HG02870 (cell line): ENCODE results near the gene DLX6.

ENCODE experiments used
- ATAC-seq: cut with Tn5 transposase; IDR thresholded peaks from one replicate; pipeline ENCODE4 v1.9.1; 2021; ENCODE audit warnings: mild to moderate bottlenecking, moderate library complexity; ENCODE audit not compliant: unreplicated experiment

The DLX6 gene

DNA sequence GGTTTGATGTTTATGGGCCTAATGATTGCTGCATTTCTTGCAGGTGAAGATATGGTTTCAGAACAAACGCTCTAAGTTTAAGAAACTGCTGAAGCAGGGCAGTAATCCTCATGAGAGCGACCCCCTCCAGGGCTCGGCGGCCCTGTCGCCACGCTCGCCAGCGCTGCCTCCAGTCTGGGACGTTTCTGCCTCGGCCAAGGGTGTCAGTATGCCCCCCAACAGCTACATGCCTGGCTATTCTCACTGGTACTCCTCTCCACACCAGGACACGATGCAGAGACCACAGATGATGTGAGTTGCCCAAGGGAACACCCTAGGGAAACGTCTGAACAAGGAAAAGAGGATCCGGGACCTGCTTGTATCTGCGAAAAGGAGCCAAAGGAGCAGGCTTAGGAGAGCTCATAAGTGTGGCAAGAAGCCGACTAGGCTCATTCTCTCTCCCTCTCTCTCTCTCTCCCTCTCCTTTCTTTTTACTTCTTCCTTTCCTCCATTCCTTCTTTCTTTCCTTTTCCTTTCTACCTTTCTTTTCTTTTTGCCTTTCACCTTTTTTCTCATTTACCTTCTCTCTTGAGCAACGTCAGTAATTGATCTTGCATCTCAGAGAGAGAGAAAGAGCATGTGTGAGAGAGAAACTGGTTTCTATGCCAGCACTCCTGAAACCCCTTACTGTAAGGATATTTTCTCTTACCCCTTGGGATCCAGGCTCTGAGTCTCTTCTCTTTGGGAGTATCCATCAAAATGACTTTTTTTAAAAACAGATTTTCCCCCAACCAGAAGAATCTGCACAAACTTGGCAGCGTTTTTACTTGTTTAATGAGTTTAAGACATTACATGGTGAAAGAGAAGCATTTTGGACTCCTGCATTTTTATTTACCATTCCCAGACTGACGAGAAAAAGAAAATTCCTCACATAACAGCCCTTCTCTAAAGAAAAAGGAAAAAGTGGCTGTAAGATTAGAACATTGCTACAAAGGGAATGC, 4.7 kb downstream of the DLX6 start:
- ATAC-seq, result no peak

DNA sequence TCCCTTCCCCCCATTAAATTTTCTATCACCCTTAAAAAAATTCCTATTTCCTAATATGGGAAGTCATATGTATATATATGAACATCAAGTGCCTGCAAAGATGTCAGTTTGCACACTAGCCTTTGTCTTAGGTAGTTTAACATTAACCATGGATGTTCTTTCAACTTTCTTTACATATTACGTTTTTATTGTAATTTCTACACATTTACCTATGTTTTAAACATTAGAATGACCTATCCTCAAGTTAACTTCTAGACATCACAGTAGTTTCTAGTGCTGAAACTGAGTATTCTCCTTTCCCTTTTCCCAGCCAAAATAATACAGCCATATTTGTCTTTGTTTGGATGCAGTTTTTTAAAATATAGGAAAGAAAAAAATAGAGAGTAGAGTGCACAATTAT, 5.8 kb downstream of the DLX6 start:
- no peak for ATAC-seq

DNA sequence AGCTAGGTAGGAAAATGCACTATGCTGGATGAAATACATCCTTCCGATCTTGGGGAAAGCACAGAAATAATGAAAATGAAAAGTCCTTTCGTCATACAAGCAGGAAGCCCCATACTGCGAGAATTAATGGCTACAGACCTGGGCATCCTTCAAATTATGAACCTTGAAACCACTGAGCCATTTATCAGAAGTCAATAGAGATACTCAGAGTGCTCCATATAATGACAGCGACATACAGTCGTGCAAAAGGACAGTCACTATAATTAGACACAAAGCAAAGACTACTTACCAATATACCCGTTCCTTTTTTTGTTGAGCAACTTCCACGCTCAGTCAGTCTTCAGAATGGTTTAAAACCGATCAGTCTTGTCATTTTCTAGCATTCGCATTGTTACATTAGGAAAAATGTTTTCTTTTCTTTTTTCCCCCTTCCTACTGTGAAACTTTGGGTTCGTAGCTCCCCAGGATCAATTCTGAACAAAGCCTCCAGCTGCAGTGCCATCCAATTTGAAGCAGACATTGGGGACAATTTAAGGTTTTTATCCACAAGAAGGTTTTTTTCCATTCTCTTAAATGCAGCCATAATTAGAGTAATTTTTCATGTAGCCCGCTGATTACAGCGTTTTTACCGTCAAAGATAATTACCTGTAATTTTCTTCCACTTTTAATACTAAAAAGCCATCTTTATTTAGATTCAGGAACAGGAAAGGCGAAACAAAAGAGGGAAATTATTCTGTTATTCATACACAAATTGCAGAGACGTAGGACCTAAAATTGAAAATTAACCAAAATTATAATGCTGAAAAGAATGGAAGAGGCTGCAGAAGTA, 6.4 kb downstream of the DLX6 start:
- no peak for ATAC-seq

DNA sequence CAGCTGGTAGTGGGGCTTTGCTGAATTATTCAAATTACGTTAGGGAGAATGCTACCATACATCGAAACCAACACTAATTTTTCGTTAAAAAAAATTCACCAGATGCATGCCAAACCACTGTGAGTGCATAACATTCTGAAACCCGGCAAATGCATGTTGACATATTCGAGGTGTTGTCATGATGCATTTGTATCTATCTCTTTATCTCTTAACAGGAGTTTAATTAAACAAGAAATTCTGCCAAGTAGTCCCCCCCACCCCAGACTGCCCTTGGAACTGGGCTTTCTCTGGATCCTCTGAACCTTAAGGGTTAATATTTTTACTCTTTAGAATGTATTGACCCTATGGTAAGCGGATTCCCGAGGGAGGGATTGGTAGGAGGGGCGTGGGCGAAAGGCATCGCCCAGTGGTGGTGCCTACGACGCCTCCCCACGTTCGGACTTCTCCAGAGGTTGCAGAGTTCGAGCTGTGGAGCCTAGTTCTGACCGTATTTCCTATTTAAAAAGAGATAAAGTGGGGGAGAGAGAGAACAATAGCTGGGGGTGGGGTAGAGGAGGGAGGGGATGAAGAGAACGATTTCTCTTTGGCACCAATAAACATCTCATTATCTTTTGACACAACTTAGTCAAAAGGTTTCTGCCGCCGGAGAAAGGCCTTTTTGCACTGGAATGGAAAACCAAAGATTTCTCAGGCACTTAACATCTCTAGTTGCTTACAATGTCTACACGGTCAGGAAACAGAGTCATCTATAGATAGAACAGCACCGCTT, 7.2 kb downstream of the DLX6 start:
- no peak for ATAC-seq

DNA sequence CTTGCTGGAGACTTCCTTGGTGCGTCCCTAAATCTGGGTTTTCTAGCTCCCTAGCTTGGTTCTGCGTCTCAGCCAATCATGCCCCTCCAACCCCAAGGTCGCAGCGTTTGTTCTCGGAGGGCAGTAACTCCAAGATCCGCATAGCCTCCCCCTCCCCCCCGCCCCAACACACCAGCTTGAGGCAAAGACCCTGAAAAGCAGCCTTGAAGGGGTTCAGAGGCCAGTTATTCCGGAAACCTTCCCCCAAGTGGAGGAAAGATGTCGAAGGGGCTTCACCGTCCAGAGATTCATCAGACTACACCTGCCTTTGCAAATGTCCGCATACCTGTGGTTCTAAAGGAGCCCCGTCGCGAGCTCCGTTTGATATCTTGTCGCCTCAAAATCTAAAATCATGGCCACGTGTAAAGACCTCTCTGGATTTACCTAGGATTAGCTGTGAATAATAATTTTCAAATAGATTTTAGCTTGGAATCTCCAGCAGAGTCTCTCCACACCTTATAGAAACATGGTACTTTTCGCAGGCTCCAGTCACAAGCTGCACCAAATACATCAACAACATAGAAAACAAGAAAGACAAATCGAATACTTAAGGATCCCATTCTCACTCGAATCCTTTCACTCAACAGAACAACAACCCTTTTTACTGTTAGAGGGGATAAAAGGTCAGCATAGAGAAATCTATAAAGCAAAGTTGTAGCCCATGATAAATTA, 7.9 kb downstream of the DLX6 start:
- ATAC-seq, result no peak

DNA sequence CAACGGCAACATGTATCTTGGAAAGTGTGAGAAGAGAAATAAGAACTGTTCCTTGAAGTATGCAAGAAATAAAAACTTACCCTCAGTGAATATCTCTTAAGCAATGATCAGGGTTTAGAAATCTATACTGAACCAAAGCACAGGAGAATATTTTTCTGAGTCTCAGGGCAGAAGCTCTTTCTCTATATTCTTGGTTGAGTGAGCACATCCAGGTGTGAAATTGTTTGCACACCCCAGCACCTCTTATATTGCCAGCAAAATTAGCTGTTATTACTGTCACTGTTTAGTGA, 8.4 kb downstream of the DLX6 start:
- no peak for ATAC-seq

DNA sequence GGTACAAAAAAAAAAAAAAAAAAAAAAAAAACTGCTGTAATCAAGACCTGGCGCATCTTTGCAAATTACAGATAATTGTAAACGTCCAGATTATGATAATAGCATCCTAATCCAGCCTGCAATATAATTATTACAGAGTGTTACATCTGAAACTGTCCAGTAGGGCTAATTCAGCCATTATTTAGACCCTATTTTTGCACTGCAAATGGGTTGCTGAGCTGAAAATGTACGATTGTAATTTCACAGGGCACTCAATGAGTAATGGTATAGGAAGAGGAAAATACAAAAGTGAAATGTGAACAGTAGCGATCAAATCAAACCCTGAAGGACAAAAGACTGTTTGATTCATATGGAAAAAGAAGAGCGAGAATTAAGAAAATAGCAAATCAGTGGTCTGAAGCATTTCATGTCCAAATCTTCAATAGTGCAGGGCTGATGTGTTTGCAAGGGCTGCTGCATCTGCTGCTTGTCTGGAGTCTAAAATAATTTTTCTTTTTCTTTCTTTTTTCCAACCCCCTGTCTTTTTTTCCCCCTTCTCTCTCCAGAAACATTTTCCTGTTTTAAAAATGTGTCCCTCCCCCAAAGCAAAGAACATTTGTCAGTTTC, 8.9 kb downstream of the DLX6 start:
- ATAC-seq, result no peak

DNA sequence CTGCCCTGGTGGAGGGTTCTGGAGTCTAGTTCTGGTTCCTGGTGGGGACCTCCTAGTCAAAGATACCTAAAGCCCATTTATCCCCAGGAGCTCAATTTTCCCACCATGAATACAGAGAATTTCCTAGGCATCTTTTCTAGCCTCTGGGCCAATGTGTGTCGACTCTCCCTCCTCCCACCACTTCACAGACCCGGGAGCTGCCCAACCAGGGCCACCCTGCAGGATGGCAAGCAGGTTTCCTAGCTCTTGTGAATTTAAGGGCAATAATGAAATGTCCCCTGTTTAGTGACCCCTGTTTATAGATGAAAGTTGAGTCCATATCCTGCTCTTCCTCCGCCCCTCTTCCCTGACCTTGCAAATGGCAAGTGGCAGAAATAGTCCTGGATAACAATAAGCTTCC, 9.9 kb downstream of the DLX6 start:
- ATAC-seq, result no peak

DNA sequence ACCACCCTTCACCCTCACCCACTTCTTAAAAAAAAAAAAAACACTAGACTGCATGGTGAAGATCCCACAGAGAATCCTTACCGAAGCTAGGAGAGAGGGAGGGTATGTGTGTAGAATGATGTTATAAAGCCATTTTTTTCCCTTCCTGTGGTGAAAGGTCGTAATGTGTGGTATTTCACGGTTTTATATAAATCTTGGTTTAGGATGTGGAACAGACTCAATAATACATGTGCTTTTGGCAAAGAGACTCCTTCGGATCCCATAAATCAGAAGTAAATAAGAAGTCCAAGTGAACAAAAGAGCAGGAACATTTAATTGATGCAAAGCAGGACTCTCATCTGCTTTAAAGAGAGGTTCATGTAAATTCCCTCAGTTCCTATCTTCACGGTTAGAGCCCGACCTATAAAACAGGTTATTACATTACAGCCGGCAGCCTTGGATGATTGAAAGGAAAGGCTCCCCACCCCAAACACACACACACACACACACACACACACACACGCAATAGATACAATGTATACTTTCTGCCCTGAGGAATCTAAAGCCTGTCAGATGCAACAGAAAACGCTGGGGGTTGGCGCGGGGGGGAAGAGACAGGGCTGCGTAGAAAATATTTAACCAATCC, 10.5 kb downstream of the DLX6 start:
- no peak for ATAC-seq

DNA sequence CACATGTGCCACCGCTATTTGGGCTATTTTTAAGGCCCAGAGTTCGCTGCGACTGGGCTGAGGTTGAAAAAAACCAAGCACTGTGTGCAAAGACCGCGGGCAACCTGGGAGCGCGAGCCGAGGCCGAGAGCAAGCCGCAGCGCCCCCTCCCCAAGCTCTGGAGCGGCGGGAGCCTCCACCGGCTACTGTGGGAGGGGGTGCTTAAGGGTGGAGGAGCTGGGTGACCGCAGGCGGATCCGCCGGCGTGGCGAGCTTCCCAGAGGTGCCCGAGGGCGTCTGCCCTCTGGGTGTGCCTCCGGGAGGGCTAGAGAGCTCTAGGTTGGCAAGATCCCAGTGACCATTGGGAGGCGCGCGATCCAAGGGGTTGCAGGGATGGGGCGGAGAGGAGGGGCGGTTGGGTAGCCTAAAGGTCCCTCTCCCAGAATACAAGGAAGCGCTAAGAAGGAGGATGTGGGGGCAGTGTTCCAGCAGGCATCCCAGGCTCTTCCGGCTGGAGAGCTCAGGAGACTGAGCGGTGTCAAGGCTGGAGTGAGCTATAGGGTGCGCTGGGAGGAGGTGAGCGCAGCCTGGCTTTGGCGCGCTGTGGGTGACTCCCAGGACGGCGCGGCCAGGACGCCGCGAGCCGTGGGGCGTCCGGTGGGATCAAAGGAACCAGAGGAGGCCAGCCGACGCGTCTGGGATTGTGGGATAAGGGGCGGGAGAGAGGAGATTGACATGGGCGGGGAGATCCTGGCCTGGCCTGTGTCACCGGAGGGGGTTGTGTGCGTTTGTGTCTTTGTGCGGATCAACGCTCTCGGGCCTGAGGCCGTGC, 11.2 kb downstream of the DLX6 start:
- ATAC-seq, result no peak

DNA sequence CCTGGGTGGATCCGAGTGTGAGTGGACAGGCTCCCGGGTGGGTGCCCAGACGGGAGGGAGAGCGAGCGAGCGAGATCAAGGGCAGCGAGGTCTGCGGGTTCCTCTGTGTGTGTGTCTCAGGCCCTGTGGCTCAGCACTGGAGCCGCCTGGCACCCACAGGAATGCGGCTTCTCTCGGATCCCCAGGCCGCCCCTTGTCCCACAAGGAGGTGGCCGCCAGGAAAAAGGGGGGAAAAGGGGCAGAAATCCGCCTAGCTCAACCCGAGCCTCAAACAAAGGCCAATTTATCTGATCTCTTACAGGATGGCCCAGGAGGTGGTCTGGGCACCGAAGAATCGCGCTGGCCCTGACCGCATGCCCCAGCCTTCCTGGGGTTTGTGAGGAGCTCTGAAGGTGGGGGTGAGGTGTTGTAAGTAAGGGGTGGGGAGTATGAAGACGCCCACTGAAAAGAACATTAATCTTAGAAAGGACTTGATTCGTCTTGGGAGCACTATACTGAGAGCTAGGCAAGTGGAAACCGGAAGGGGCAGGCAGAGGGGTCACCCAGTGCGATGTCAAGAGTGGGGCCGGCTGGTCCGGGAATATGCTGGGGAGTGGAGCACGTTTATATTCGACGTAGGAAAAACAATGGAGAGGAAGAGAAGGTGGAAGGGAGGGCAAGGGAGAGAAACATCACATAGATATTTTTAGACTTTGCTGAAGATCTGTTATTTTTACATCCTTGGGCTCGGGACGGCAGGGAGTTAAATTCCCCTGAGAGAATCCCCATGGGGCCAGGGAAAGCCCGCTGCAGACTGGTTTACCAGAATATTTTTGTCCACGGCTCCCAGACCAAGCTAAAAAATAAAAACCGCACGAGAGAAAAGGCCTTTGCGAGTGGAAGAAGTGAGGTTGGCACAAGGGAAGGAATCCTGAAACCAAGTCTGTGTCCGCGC, 12.1 kb downstream of the DLX6 start:
- ATAC-seq, result no peak

DNA sequence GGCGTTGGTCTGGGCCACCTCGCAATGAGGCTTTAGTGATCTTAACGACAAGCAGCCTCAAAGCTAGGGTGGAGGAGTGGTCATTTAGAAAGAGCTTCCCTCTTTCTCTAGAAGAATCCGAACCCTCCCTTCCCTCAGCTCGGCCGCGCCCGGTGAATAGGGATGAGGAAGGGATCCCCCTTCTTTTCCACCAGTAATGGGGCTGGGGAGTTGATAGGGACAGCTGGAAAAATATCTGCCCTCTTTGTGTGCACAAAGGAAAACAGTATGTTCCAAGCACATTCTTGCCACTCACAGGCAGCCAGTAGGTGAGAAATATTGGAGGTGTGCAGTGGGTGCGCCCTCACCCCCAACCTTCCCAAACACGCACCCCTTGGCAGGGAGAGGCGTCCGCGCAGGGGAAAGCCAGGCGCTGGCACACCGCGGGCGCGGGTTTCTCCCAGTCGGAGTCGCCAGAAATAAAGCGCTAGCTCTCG, 12.8 kb downstream of the DLX6 start:
- no peak for ATAC-seq

DNA sequence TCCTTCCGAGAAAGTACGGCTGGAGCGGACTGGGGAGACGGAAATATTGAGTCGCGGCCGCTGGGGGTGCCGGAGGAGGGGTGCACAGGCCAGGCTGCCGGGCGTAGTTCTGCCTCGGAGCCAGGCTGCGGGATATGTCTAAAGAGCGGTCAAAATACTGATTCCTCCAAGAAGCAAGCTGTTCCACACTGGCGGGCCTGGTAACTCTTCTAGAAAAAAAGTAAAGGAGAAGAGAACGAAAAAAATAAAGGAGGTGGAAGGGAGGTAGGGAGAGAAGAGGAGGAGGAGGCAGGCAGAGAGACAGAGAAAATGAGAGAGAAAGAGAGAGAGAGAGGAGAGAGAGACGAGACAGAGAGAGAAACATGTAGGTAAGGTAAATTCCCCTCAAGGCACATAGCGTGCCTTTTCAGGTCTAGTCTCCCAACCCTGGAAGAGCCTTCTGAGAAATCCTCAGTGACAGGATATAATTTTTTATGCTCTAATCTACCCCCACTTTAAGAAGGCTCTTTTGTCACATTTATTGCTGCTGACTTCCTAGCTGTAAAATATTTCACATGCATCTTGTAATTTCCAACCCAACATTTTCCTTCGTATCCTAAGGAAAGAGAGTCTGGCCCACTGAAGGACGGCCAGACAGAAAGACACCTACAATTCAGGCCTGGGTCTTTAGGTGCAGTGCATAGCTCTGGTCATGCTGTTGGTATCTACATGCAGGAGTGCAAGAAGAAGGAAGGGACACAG, 13.6 kb downstream of the DLX6 start:
- no peak for ATAC-seq

DNA sequence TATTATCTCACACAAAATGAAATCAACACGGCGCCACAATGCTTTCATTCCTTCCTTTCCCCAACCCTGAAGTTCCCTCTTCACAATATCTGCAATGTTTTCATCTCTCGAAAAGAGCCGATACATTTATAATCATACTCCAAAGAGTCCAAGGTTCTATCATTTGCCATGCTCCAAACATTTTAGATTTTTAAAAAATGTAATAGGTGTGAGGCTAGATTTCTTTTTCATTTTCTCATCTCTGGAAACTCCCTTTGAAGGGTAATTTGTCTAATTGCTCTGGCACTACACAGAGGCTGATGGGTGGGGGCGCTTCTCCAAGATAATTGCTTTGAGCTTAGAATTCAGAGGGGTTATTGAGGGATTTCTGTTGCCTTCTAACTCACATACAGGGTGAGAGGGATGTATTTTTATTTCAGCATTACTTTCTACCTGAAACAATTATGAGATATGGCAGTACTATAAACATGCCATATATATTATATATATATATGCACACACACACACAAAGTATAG, 14.4 kb downstream of the DLX6 start:
- ATAC-seq, result no peak

DNA sequence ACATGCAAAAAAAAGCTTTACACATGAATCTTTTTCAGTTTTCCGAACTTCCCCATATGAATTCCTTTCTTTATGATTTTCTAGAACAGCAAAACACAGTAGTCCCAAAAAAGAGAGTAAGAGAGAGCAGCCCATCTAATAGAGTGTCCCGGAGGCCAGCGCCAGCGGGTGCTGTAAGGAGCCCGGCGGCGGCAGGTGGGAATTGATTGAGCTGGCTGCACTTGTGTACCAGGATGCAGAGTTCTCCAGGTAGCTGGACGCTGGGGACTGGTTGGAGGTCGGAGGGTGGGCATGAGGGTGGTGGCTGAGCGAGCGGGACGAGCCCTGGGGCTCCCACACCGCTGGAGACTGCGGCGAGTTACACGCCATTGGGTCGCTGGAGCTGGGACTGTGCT, 15.2 kb downstream of the DLX6 start:
- ATAC-seq, result no peak

DNA sequence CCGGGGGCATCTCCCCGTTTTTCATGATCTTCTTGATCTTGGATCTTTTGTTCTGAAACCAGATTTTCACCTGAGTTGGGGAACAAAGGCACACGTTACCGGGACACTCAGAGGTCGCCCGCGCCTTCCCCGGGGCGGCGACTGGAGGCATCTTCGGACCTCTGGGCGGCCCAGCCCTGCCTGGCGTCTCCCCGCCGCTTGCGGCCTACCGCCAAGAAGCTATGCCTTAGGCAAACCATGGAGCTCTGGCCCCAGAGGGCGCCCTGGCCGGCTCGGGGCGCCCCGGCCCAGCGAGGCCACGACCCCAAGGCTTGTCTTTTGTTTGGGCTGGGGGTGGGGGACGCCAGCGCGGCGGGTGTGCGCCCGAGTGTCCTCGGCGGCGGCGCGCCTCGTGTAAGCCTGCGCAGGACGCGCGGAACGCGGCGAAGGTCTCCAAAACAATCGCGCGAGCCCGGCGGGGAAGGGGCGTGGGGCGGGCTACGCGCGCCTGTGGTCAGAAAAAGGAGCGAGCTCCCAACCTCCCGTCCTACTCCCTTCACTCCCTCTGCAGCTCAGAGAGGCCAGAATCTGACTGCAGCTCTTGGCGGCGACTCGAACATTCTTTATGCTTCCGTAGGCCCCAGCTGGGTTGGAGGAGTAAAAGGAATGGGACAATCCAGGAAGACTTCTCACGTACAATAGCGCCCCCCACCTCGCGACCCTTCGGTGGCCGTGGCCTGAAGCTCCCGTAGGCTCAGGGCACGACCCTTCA, 15.8 kb downstream of the DLX6 start:
- no peak for ATAC-seq
